ENCODE data around the gene SCD5. TPM values are rescaled to one million over a fixed set of nuclear protein-coding genes. Genes with fewer than 3 reads are reported as not detected.

The SCD5 gene
- polyA plus RNA-seq, 12 donors, result 3.3 to 20.5 (median 13.0) TPM; not detected in 1

GRCh38 chr4:82643994-82644733 lies 154.4 kb downstream of the SCD5 start:
- DNase-seq, result no peak

GRCh38 chr4:82642331-82642730 lies 156.3 kb downstream of the SCD5 start:
- DNase-seq, result no peak

GRCh38 chr4:82640540-82640939 lies 158.1 kb downstream of the SCD5 start:
- DNase-seq, result no peak

GRCh38 chr4:82639971-82640370 lies 158.6 kb downstream of the SCD5 start:
- no peak for DNase-seq

GRCh38 chr4:82638479-82638878 lies 160.1 kb downstream of the SCD5 start:
- no peak for DNase-seq

- DNase-seq, result no peak
Observed at GRCh38 chr4:82630079-82630478, 168.5 kb downstream of the SCD5 start.

- DNase-seq, result no peak
Observed at GRCh38 chr4:82629238-82630000, 169.2 kb downstream of the SCD5 start.

GRCh38 chr4:82626251-82626868 lies 172.2 kb downstream of the SCD5 start:
- no peak for DNase-seq

- no peak for DNase-seq
Observed at GRCh38 chr4:82624819-82625218, 173.8 kb downstream of the SCD5 start.

GRCh38 chr4:82623121-82623683 lies 175.4 kb downstream of the SCD5 start:
- DNase-seq, result no peak

- DNase-seq, result no peak
Observed at GRCh38 chr4:82621251-82621650, 177.3 kb downstream of the SCD5 start.

- no peak for DNase-seq
Observed at GRCh38 chr4:82620126-82620735, 178.4 kb downstream of the SCD5 start.

GRCh38 chr4:82618103-82618720 lies 180.4 kb downstream of the SCD5 start:
- peak; percentile 15 for DNase-seq

- no peak for DNase-seq
Observed at GRCh38 chr4:82614838-82615449, 183.7 kb downstream of the SCD5 start.

GRCh38 chr4:82613121-82613520 lies 185.5 kb downstream of the SCD5 start:
- DNase-seq, result no peak

- DNase-seq, result no peak
Observed at GRCh38 chr4:82611982-82612381, 186.6 kb downstream of the SCD5 start.

- DNase-seq, result no peak
Observed at GRCh38 chr4:82611527-82611926, 187.1 kb downstream of the SCD5 start.

- no peak for DNase-seq
Observed at GRCh38 chr4:82610041-82610440, 188.6 kb downstream of the SCD5 start.

- DNase-seq, result no peak
Observed at GRCh38 chr4:82606622-82607021, 192.0 kb downstream of the SCD5 start.

GRCh38 chr4:82604522-82604921 lies 194.1 kb downstream of the SCD5 start:
- DNase-seq, result no peak

Measured in muscle of arm (tissue), 12 donors.